Measurements from ENCODE around the gene GPRC5A. TPM values are rescaled to one million over a fixed set of nuclear protein-coding genes. Genes with fewer than 3 reads are reported as not detected.

Gene GPRC5A
- total RNA-seq, 1 donor from 2014 or later, result not detected

DNA sequence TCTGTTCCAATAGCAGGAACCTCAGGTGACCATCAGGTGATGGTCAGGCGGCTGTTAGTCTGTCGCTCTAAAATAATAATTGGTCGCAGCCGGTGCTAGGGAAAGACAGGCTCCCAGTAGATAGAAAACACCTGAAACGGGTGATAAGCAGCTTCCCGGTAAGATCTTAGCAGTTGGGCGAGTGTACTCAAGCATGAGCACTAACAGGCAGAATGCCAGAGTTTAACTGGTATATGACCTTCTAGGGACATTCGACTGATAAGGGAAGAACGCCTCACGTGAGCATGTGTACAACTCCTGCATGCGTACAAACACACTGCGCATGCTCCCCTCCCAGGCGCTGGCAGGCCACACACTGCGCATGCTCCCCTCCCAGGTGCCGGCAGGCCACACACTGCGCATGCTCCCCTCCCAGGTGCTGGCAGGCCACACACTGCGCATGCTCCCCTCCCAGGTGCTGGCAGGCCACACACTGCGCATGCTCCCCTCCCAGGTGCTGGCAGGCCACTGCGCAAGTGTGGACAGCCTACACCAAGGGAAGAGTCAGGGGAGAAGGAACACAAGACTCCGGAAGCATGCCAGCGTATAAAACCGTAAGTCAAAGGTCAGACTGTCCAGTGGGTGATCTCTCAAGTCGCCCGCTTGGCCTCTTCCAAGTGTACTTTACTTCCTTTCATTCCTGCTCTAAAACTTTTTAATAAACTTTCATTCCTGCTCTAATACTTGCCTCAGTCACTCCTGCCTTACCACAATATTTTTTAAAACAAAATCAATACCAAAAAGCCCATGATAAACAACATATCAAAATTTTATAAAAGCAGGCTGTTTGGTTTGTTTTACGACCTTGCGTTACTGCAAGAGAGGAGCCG lies 36.1 kb downstream of the GPRC5A start:
- intact Hi-C loops (cut with micrococcal nuclease), result no loop called here
- TF ChIP-seq, protein P1, sequence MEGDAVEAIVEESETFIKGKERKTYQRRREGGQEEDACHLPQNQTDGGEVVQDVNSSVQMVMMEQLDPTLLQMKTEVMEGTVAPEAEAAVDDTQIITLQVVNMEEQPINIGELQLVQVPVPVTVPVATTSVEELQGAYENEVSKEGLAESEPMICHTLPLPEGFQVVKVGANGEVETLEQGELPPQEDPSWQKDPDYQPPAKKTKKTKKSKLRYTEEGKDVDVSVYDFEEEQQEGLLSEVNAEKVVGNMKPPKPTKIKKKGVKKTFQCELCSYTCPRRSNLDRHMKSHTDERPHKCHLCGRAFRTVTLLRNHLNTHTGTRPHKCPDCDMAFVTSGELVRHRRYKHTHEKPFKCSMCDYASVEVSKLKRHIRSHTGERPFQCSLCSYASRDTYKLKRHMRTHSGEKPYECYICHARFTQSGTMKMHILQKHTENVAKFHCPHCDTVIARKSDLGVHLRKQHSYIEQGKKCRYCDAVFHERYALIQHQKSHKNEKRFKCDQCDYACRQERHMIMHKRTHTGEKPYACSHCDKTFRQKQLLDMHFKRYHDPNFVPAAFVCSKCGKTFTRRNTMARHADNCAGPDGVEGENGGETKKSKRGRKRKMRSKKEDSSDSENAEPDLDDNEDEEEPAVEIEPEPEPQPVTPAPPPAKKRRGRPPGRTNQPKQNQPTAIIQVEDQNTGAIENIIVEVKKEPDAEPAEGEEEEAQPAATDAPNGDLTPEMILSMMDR (IDR thresholded peaks at IDR 0.05), result no peak
- ATAC-seq (ENCODE audit: low read depth), result no peak
- Mint-ChIP-seq H3K36me3 (ENCODE audit: low read depth) (no peaks in the 10 kb centered on the region), H3K9me3 (no peaks in the 10 kb centered on the region), H3K4me3 (no peak overlapping the region), H3K27ac (no peak overlapping the region), H3K27me3 (peaks cover 11% of the 10 kb centered on the region), H3K4me1 (no peaks in the 10 kb centered on the region)
- POLR2A ChIA-PET, result no interaction called here
- no peak for DNase-seq
- CTCF ChIA-PET, result no interaction called here

DNA sequence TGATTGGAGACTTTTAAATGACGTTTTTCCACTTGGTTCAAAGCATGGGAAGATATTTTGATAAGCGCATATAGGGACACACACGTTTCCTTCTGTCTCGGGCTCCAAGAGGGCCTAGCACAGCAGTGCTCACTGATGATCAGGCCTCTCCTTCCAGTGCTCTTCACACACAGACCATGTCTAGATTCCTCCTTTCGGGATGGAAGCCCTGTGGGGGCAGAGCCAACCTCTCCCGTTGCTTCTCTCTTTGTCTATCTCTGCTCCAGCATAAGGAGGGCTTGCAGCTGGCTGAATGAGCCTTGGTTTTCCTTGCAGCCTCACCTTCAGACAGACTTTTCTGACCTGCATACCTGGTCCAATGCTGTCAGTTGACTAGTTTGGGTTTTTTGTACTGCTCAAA lies 38.3 kb downstream of the GPRC5A start:
- CTCF ChIA-PET, result no interaction called here
- Mint-ChIP-seq H3K36me3 (ENCODE audit: low read depth) (no peaks in the 10 kb centered on the region), H3K9me3 (no peaks in the 10 kb centered on the region), H3K4me1 (no peaks in the 10 kb centered on the region), H3K4me3 (no peak overlapping the region), H3K27ac (no peak overlapping the region), H3K27me3 (peaks cover 9% of the 10 kb centered on the region)
- no peak for DNase-seq
- ATAC-seq (ENCODE audit: low read depth), result no peak
- POLR2A ChIA-PET, result no interaction called here
- TF ChIP-seq, protein P1 (IDR thresholded peaks at IDR 0.05), result no peak
- intact Hi-C loops (cut with micrococcal nuclease), result no loop called here

DNA sequence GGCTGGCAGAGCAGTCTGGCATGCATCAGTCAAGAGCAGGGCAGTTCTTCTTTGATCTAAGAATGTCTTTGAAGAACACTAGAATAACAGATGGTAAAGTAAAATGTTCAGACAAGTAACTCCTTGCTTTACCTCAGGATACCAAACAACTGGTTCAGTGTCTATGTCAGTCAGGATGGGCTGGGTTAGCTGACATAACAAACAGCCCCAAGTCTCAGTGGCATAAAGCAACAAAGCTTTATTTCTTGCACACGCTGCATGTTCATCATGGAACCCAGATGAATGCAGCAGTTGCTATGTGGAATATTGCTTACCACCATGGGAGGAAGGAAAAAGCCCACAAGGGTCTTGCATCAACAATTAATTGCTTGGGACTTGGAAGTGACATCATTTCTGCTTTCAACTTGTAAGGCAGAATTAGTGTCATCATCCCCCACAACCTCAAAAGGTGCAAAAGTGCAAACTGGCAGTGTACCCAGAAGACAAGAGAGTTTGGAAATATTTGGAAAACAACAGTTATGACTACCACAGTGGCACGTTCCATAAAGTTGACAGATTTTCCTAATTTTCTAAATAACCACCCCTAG lies 39.4 kb downstream of the GPRC5A start:
- CTCF ChIA-PET, result no interaction called here
- TF ChIP-seq, protein P1 (IDR thresholded peaks at IDR 0.05), result no peak
- intact Hi-C loops (cut with micrococcal nuclease), result no loop called here

DNA sequence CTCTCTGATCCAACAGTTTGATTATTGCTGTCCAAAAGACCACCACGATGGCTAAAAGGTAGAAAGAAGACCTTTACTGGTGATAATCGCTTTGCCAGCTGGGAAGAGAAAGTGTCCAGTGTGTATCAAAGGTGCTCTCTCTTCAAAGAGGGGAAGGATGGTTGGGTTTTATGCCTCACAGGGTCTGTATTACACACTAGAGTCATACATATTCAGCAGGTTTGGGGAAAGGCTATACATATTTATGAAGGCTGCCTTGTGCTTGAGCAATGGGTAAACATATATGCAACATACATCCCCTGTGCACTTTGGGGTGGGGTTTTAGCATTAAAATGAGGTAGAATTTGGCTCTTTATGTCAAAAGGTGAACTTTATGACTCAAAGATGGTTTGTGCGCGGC lies 42.4 kb downstream of the GPRC5A start:
- Mint-ChIP-seq H3K9me3 (no peaks in the 10 kb centered on the region), H3K36me3 (ENCODE audit: low read depth) (no peaks in the 10 kb centered on the region), H3K27ac (no peak overlapping the region), H3K4me3 (no peak overlapping the region), H3K4me1 (no peaks in the 10 kb centered on the region), H3K27me3 (peaks cover 8% of the 10 kb centered on the region)
- DNase-seq (no peak), ATAC-seq (ENCODE audit: low read depth) (no peak)
- ChIA-PET CTCF (no interaction called here), POLR2A (no interaction called here)
- intact Hi-C loops (cut with micrococcal nuclease), result no loop called here
- TF ChIP-seq, protein P1 (IDR thresholded peaks at IDR 0.05), result no peak

More for the DNA sequence above, 39.4 kb downstream of the GPRC5A start:
- Mint-ChIP-seq H3K36me3 (ENCODE audit: low read depth) (no peaks in the 10 kb centered on the region), H3K27ac (no peak overlapping the region), H3K27me3 (peaks cover 7% of the 10 kb centered on the region), H3K9me3 (no peaks in the 10 kb centered on the region), H3K4me3 (no peak overlapping the region), H3K4me1 (no peaks in the 10 kb centered on the region)
- POLR2A ChIA-PET, result no interaction called here
- DNase-seq, result no peak
- ATAC-seq (ENCODE audit: low read depth), result no peak

DNA sequence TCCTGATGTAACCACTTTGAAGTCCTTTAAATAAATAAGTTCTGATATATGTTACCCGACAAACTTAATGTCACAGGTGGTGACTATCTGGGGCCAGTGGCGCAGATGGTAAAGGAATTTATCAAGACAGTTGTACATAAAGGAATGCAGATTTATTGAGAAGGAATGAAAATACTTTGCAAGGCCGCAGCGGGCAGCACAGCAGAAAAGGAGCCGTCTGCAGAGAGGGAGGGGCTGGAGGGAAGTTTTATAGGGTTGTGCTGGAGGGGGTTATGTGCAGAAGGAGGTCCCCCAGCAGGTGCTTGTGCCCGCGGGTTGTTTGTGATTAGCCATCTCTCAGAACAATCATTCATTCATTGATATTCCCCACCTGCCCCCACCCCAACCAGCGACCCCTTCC lies 43.2 kb downstream of the GPRC5A start:
- TF ChIP-seq, protein P1 (IDR thresholded peaks at IDR 0.05), result no peak
- CTCF ChIA-PET, result no interaction called here
- H3K4me3 Mint-ChIP-seq, result no peak overlapping the region
- no peak for ATAC-seq (ENCODE audit: low read depth)
- H3K27me3 Mint-ChIP-seq, result peaks cover 10% of the 10 kb centered on the region
- no peaks in the 10 kb centered on the region for H3K9me3 Mint-ChIP-seq
- H3K36me3 Mint-ChIP-seq (ENCODE audit: low read depth), result no peaks in the 10 kb centered on the region
- no peaks in the 10 kb centered on the region for H3K4me1 Mint-ChIP-seq
- DNase-seq, result no peak
- POLR2A ChIA-PET, result no interaction called here
- intact Hi-C loops (cut with micrococcal nuclease), result no loop called here
- H3K27ac Mint-ChIP-seq, result no peak overlapping the region

Measured in activated B cell treated with CpG ODN at 0.5 μM for 24 hours (primary cell).